ENCODE measurements around the gene UBAC1. TPM values are rescaled to one million over a fixed set of nuclear protein-coding genes. Genes with fewer than 3 reads are reported as not detected.
"Not testable (repeated sequence)": the region's sequence is repeated elsewhere in the genome, so short reads cannot be mapped to it uniquely, and the experiment has no call there.

UBAC1 gene
- total RNA-seq, 6 experiments from 2014 or later, result 27.9 to 33.6 (median 31.2) TPM

DNA sequence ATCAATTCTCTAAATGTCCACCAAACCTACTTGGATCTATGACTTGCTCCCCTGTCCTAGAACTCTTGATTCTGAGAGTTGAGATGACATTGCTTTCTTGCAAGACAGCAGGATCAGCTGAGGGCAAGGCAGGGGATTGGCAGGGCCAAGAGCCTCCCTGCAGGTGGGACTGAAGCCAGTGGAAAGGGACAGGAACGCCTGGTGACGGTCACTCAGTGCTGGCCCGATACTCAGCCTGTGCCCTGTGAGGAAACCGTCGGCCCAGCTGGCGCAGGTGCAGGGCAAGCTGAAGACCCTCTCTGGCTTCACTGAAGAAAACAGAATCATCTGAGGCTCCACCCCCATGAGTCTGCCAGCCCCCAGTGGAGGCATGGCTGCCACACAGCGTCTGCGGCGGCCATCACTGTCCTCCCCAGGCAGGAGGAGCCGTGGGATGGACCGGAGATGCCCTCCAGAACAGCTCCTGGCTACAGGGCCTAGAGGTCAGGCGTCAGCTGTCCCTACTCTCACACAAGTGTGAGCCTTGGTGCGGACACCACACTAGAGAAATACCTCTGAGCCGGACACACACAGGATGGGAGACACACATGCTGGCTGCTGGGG is 14.7 kb downstream of the UBAC1 start:
- no peak for DNase-seq
- no peaks in the 10 kb centered on the region for H3K9me3 Mint-ChIP-seq
- peaks cover 22% of the 10 kb centered on the region for H3K36me3 Mint-ChIP-seq (ENCODE audit: low read depth)
- no peak for TF ChIP-seq CTCF (IDR thresholded peaks at IDR 0.05)
- no peak overlapping the region for H3K27ac Mint-ChIP-seq
- peaks cover 8% of the 10 kb centered on the region for H3K4me1 Mint-ChIP-seq (ENCODE audit: low read depth)
- H3K4me3 Mint-ChIP-seq, result no peak overlapping the region
- H3K27me3 Mint-ChIP-seq (ENCODE audit: insufficient read depth), result no peaks in the 10 kb centered on the region

DNA sequence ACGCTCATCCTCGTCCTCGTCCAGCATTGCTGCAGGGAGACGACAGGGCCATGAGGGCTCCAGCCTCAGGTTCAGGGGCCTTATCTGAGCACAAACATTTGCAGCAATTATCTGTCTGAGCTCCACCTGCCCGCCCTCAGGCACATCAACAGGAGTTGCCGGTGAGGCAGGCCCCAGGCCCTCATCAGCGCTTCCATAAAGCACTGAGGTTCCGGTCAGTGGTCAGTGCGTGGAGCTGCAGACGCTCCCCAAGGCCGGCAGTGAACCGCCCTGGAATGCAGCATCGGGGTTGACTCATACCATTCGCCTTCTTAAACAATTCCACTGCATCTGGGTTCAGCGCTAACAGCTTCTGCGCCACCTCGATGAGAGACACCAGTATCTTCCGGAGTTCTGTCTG is 15.2 kb downstream of the UBAC1 start:
- Mint-ChIP-seq H3K36me3 (ENCODE audit: low read depth) (peaks cover 22% of the 10 kb centered on the region), H3K4me3 (no peak overlapping the region), H3K9me3 (no peaks in the 10 kb centered on the region), H3K27me3 (ENCODE audit: insufficient read depth) (no peaks in the 10 kb centered on the region), H3K27ac (no peak overlapping the region), H3K4me1 (ENCODE audit: low read depth) (peaks cover 8% of the 10 kb centered on the region)
- TF ChIP-seq CTCF (IDR thresholded peaks at IDR 0.05), result no peak
- DNase-seq, result no peak

DNA sequence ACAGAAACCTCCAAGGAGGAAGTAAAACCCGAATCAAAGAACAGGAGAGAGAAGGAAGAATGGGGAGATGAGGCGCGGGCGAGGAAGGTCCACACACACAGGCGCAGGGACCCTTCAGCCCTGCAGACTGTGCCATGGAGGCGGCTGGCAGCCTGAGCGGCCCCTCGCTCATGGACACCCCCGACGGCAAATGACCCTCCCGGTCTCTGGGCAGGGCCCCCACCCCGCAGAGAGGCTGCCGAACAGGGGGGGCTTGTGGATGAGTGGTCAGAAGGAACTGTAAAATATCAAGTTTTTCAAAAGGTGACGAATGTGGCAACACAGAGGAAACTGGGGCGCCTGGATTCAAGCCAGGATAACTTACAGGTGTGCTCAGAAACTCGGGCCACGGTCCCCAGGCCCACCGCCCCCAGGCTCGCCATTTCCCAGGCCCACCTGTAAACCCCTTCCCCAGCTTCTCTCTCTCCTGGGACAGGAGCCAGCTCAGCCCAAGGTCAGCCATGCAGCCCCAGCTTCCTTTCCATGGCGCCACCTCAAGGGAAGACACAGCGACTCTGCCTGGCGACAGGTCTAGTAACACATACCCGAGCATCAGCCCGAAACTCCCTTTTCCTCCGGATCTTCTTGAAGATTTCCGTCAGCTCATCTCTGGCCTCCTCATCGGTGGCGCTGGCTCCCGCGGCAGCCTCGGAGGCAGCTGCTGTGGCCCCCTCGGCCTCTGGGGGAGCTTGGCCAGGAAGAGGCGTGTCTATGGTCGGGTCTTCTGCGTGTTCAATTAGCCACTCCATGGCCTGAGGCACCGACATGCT is 16.5 kb downstream of the UBAC1 start:
- Mint-ChIP-seq H3K27me3 (ENCODE audit: insufficient read depth) (no peaks in the 10 kb centered on the region), H3K9me3 (no peaks in the 10 kb centered on the region), H3K27ac (no peak overlapping the region), H3K36me3 (ENCODE audit: low read depth) (peaks cover 22% of the 10 kb centered on the region), H3K4me3 (no peak overlapping the region), H3K4me1 (ENCODE audit: low read depth) (peaks cover 8% of the 10 kb centered on the region)
- no peak for DNase-seq
- no peak for TF ChIP-seq CTCF (IDR thresholded peaks at IDR 0.05)

DNA sequence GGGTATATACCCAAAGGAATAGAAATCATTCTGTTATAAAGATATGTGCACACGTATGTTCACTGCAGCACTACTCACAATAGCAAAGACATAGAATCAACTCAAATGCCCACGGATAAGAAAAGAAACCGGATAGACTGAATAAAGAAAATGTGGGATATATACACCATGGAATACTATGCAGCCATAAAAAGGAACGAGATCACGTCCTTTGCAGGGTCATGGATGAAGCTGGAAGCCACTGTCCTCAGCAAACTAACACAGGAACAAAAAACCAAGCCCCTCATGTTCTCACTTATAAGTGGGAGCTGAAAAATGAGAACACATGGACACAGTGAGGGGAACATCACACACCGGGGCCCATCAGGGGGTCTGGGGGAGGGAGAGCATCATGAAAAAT is 17.6 kb downstream of the UBAC1 start:
- H3K36me3 Mint-ChIP-seq (ENCODE audit: low read depth), result peaks cover 27% of the 10 kb centered on the region
- not testable (repeated sequence) for H3K4me3 Mint-ChIP-seq; H3K4me1 Mint-ChIP-seq (ENCODE audit: low read depth); H3K27ac Mint-ChIP-seq; DNase-seq; H3K9me3 Mint-ChIP-seq; H3K27me3 Mint-ChIP-seq (ENCODE audit: insufficient read depth)

GRCh38 chr9:135941288-135941995 is 19.7 kb downstream of the UBAC1 start:
- Mint-ChIP-seq H3K27me3 (ENCODE audit: insufficient read depth) (no peaks in the 10 kb centered on the region; the same call in 1 of the 2 replicates), H3K9me3 (no peaks in the 10 kb centered on the region), H3K36me3 (ENCODE audit: low read depth) (peaks cover 35% of the 10 kb centered on the region), H3K4me1 (ENCODE audit: low read depth) (no peaks in the 10 kb centered on the region), H3K4me3 (no peak overlapping the region), H3K27ac (no peak overlapping the region)
- TF ChIP-seq CTCF (IDR thresholded peaks at IDR 0.05), result no peak
- DNase-seq, result no peak
